K562 (cell line): ENCODE results near the gene TM7SF3. TPM values are rescaled to one million over a fixed set of nuclear protein-coding genes. Genes with fewer than 3 reads are reported as not detected.
A peak's percentile ranks its signal among the peaks of the same experiment; 100 is the strongest.
"Not testable (repeated sequence)": the region's sequence is repeated elsewhere in the genome, so short reads cannot be mapped to it uniquely, and the experiment has no call there.

Experiments
- ATAC-seq: fragments of 200-7000 bp; cut with Tn5 transposase; 3 replicates; pipeline ENCODE4 v1.9.1; 2020; ENCODE audit warnings: moderate library complexity
- BruUV-seq: library from RNA; stranded (reverse); fragments of 400-500 nt; replicated peaks from 2 replicates; lab custom pipeline; 2021; lab: Mats Ljungman, UMichigan
- CTCF ChIA-PET: fragments of 300-600 bp; formaldehyde crosslinking; extraction: SDS; loops from one replicate; lab custom pipeline; 2021; ENCODE audit warnings: low intra/inter-chr PET ratio; lab: Yijun Ruan, JAX
- POLR2A ChIA-PET: fragments of 300-600, 350-650 bp; sonication (Branson Sonifier 250); formaldehyde crosslinking; extraction: SDS; loops from one replicate; lab custom pipeline; 2021; ENCODE audit warnings: antibody characterized with exemption, inconsistent platforms; lab: Yijun Ruan, JAX
- DNase-seq, 4 experiments: peaks; one replicate each; pipeline versions ENCODE4 v3.0.0 to v3.0.0-alpha.2; 2011 to 2018; ENCODE audit warnings: low spot score in 3 of 4, mixed read lengths in 3 of 4; ENCODE audit errors: extremely low read depth in 1 of 4
- FAIRE-seq: peaks from 2 replicates; lab custom pipeline; 2011; peaks lifted over from hg19 to GRCh38; lab: Jason Lieb, UNC
- H2AFZ ChIP-seq: 2 replicates; pipeline ENCODE4 v1.6.0; 2011; ENCODE audit warnings: low read depth, low read length, control low read depth, inconsistent platforms
- H3K27ac ChIP-seq: fragments of 200-600 bp; 3 replicates; pipeline ENCODE4 v1.8.0; 2011; ENCODE audit warnings: low read depth, mild to moderate bottlenecking, control low read depth, inconsistent platforms, low read length, moderate library complexity, mixed read lengths; ENCODE audit errors: extremely low read depth
- H3K27me3 ChIP-seq, 2 experiments: fragments of 300-600 bp in 1 of 2; 2 replicates in 1 of 2; 3 replicates in 1 of 2; pipeline versions ENCODE4 v1.6.0 to v1.8.0; 2011; ENCODE audit warnings: inconsistent platforms in 2 of 2, low read length in 2 of 2, mild to moderate bottlenecking in 1 of 2, mixed read lengths in 1 of 2, moderate library complexity in 1 of 2; ENCODE audit not compliant: control insufficient read depth in 2 of 2, insufficient read depth in 2 of 2
- H3K36me3 ChIP-seq: fragments of 300-600 bp; 3 replicates; pipeline ENCODE4 v1.8.0; 2011; ENCODE audit warnings: mild to moderate bottlenecking, low read length, inconsistent platforms; ENCODE audit not compliant: control insufficient read depth, insufficient read depth
- H3K4me1 ChIP-seq, 2 experiments: fragments of 200-600 bp in 1 of 2; replicated peaks in 1 of 2; 2 replicates in 1 of 2; 3 replicates in 1 of 2; pipeline versions ENCODE4 v1.5.1 to v1.8.0; 2011; ENCODE audit warnings: inconsistent platforms in 2 of 2, low read length in 2 of 2, mild to moderate bottlenecking in 1 of 2, mixed read lengths in 1 of 2, moderate library complexity in 1 of 2; ENCODE audit not compliant: control insufficient read depth in 2 of 2, insufficient read depth in 2 of 2
- H3K4me2 ChIP-seq: 2 replicates; pipeline ENCODE4 v1.6.1; 2011; ENCODE audit warnings: low read length, control low read depth, inconsistent platforms, mixed read lengths; ENCODE audit not compliant: insufficient read depth
- H3K4me3 ChIP-seq: fragments of 200-600 bp; sonication (generic), shearing (Covaris generic); 2 replicates; pipeline ENCODE4 v1.5.1; 2016; ENCODE audit warnings: control low read depth, inconsistent platforms
- H3K79me2 ChIP-seq: fragments of 200-600 bp; 3 replicates; pipeline ENCODE4 v1.8.0; 2011; ENCODE audit warnings: low read length, inconsistent platforms; ENCODE audit not compliant: control insufficient read depth, insufficient read depth
- H3K9ac ChIP-seq, 2 experiments: 2 replicates each; pipeline versions ENCODE4 v1.6.0 to v1.6.1; 2011; ENCODE audit warnings: low read depth in 2 of 2, low read length in 2 of 2, control low read depth in 1 of 2, inconsistent platforms in 1 of 2, mild to moderate bottlenecking in 1 of 2, mixed read lengths in 1 of 2; ENCODE audit not compliant: insufficient read depth in 1 of 2
- H3K9me1 ChIP-seq: one replicate; pipeline ENCODE4 v1.6.0; 2011; ENCODE audit warnings: inconsistent platforms, mild to moderate bottlenecking, low read length, moderate library complexity; ENCODE audit not compliant: control insufficient read depth, insufficient read depth
- H3K9me3 ChIP-seq: replicated peaks from 2 replicates; pipeline ENCODE4 v1.5.1; 2011; ENCODE audit warnings: low read depth, low read length, inconsistent platforms; ENCODE audit not compliant: control insufficient read depth, insufficient read depth
- H4K20me1 ChIP-seq: replicated peaks from 2 replicates; pipeline ENCODE4 v1.6.1; 2011; ENCODE audit warnings: low read length, inconsistent platforms, mixed read lengths; ENCODE audit not compliant: control insufficient read depth, insufficient read depth
- YBX1 ChIP-seq: fragments of 450-650 bp; IDR thresholded peaks from 2 replicates; pipeline ENCODE4 v1.7.1; 2016; ENCODE audit warnings: mild to moderate bottlenecking
- ZKSCAN1 ChIP-seq: fragments of 150-350 bp; IDR thresholded peaks from 2 replicates; pipeline ENCODE4 v1.6.1; 2016; ENCODE audit warnings: low read depth, low read length
- WGBS: fragments of 100-300 bp; shearing (Covaris generic); methylation state at CpG from one replicate; pipeline ENCODE4 v1.1.6; 2016; ENCODE audit warnings: low coverage, mixed read lengths; ENCODE audit not compliant: insufficient coverage; ENCODE audit errors: missing lambda C conversion rate; 5-methylcytosine and 5-hydroxymethylcytosine counted together
- in situ Hi-C: fragments of 300-500 bp; cut with MboI; formaldehyde crosslinking; loops from 4 replicates; pipeline ENCODE4 v1.15.0; 2018; ENCODE audit warnings: inconsistent platforms, mixed read lengths
- intact Hi-C: fragments of 100-400 bp; cut with micrococcal nuclease; formaldehyde crosslinking; loops from 2 replicates; pipeline ENCODE4 v1.14.2; 2022
- polyA plus RNA-seq, 8 experiments: library from polyadenylated mRNA; depleted of rRNA in 4 of 8; stranded (reverse) in 5 of 8; unstranded in 3 of 8; fragments of >200 nt; fragmentation: Nextera tagmentation in 2 of 8; fragmentation: Illumina TruSeq in 1 of 8; extraction: Ambion mirVana in 2 of 8; extraction: Trizol in 1 of 8; gene quantifications; 2 replicates each; pipeline versions ENCODE4 v1.2.1 to v1.2.3, GENCODE V29; 2011 to 2014; ENCODE audit warnings: inconsistent platforms in 1 of 8, missing spikeins in 1 of 8
- total RNA-seq, 7 experiments: library from RNA; depleted of rRNA in 6 of 7; stranded (reverse); fragments of >200 nt in 6 of 7; fragmentation: Illumina TruSeq in 2 of 7; extraction: Trizol in 2 of 7; gene quantifications; 2 replicates each; pipeline versions ENCODE4 v1.2.1 to v1.2.3, GENCODE V29; 2011 to 2021; ENCODE audit warnings: low replicate concordance in 1 of 7

Gene TM7SF3
- total and polyA plus RNA-seq, 9 of the 15 experiments (the other 6 are each of a cell fraction or from before 2014, with no cell fraction given) = 9.3 to 90.4 (median 24.8) TPM

DNA sequence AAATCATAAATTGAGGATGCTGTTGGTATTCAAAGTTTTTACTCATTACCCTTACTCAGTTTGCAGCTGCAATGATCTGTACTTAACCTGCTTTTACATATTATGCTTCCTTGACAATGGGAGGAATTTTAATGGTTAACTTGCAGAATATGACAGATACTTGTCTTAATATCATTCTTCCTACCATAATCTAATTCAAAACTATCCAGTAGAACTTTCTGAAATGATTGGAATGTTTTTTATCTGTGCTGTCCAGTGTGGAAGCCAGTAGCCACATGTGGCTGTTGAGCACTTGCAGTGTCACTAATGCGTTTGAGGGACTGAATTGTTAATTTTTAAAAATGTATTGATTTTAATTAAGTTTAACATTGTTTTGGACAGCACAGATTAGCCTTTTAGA is 52.4 kb downstream of the TM7SF3 start:
- no peaks in the 10 kb centered on the region for H3K4me1 ChIP-seq
- in situ Hi-C loops = no loop called here
- no peak overlapping the region for H3K9ac ChIP-seq
- H3K79me2 ChIP-seq = no peaks in the 10 kb centered on the region
- no peaks in the 10 kb centered on the region for H3K27me3 ChIP-seq
- H3K36me3 ChIP-seq = peaks cover 63% of the 10 kb centered on the region
- H3K4me2 ChIP-seq = no peak overlapping the region
- peak; percentile 34; the same call in 2 of the 3 replicates for ATAC-seq
- no TSS peak for BruUV-seq
- no peak overlapping the region for H2AFZ ChIP-seq
- no peak overlapping the region for H3K4me3 ChIP-seq
- 61% methylated on average over 1 of the region's 1 CpG for WGBS
- CTCF ChIA-PET = no interaction called here
- intact Hi-C loops = no loop called here
- H4K20me1 ChIP-seq = no peaks in the 10 kb centered on the region
- POLR2A ChIA-PET = no interaction called here
- no peak for FAIRE-seq
- H3K9me1 ChIP-seq = no peaks in the 10 kb centered on the region
- no peak for DNase-seq
- TF ChIP-seq ZKSCAN1 = no peak
- TF ChIP-seq YBX1 = no peak
- H3K9me3 ChIP-seq = no peaks in the 10 kb centered on the region
- no peak overlapping the region for H3K27ac ChIP-seq

DNA sequence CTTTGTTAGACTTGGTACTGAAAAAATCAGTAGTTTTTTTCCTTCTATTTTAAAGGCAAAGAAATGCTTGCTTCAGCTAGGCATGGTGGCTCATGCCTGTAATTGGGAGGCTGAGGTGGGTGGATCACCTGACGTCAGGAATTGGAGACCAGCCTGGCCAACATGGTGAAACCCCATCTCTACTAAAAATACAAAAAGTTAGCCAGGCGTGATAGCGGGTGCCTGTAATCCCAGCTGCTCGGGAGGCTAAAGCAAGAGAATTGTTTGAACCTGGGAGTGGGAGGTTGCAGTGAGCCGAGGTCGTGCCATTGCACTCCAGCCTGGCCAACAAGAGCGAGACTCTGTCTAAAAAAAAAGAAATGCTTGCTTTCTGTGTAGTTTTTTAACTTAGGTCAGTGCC is 52.8 kb downstream of the TM7SF3 start:
- H3K4me3 ChIP-seq, ATAC-seq, H3K4me1 ChIP-seq, H2AFZ ChIP-seq, H3K9me1 ChIP-seq, H4K20me1 ChIP-seq, H3K27me3 ChIP-seq, FAIRE-seq, in situ Hi-C loops, H3K4me2 ChIP-seq, H3K9me3 ChIP-seq, DNase-seq, BruUV-seq, intact Hi-C loops, POLR2A ChIA-PET, H3K79me2 ChIP-seq, H3K9ac ChIP-seq, CTCF ChIA-PET, H3K27ac ChIP-seq: not testable (repeated sequence)
- 96% methylated on average over 7 of the region's 7 CpGs for WGBS
- peaks cover 68% of the 10 kb centered on the region for H3K36me3 ChIP-seq
